PC-3 (cell line): Measurements from ENCODE around the gene EMD. TPM values are rescaled to one million over a fixed set of nuclear protein-coding genes. Genes with fewer than 3 reads are reported as not detected.
A peak's percentile ranks its signal among the peaks of the same experiment; 100 is the strongest.

Experiments used
- ATAC-seq: fragments of 200-7000 bp; cut with Tn5 transposase; 2 replicates; pipeline ENCODE4 v1.9.1; 2020; ENCODE audit warnings: mild to moderate bottlenecking, moderate library complexity
- BruUV-seq: library from RNA; stranded (reverse); fragments of 400-500 nt; replicated peaks from 2 replicates; lab custom pipeline; 2021; lab: Mats Ljungman, UMichigan
- CTCF ChIA-PET: fragments of 300-600 bp; sonication (Branson Sonifier 250); formaldehyde crosslinking; loops from one replicate; lab custom pipeline; 2022; ENCODE audit warnings: antibody characterized with exemption; lab: Charles Lee
- POLR2A ChIA-PET: fragments of 300-600 bp; sonication (Branson Sonifier 250); formaldehyde crosslinking; loops from one replicate; lab custom pipeline; 2022; ENCODE audit warnings: antibody characterized with exemption; ENCODE audit not compliant: unreplicated experiment; lab: Charles Lee
- DNase-seq: peaks from one replicate; pipeline ENCODE4 v3.0.0-alpha.2; 2015
- H2AFZ ChIP-seq: fragments of 300-600 bp; sonication (generic); 2 replicates; pipeline ENCODE4 v1.6.0; 2016; ENCODE audit warnings: antibody characterized with exemption, low read length
- H3F3A ChIP-seq: fragments of 300-600 bp; sonication (generic); one replicate; pipeline ENCODE4 v1.6.0; 2017; ENCODE audit warnings: antibody characterized with exemption, low read length, control low read depth, mild to moderate bottlenecking; ENCODE audit not compliant: unreplicated experiment
- H3K27ac ChIP-seq: fragments of 300-600 bp; sonication (generic); 2 replicates; pipeline ENCODE4 v1.5.1; 2016; ENCODE audit warnings: mild to moderate bottlenecking, low read length
- H3K27me3 ChIP-seq: fragments of 300-600 bp; sonication (generic); 2 replicates; pipeline ENCODE4 v1.6.1; 2016; ENCODE audit warnings: low read length, mixed read lengths
- H3K36me3 ChIP-seq: fragments of 300-600 bp; sonication (generic); 2 replicates; pipeline ENCODE4 v1.6.1; 2016; ENCODE audit warnings: low read depth, mixed run types, low read length, mixed read lengths
- H3K4me1 ChIP-seq: fragments of 300-600 bp; sonication (generic); 2 replicates; pipeline ENCODE4 v1.5.1; 2016; ENCODE audit warnings: low read length; ENCODE audit not compliant: insufficient read depth
- H3K4me2 ChIP-seq: fragments of 300-600 bp; sonication (generic); 2 replicates; pipeline ENCODE4 v1.6.0; 2016; ENCODE audit warnings: low read length
- H3K4me3 ChIP-seq: fragments of 300-600 bp; sonication (generic); 2 replicates; pipeline ENCODE4 v1.5.1; 2016; ENCODE audit warnings: mild to moderate bottlenecking, low read length, mixed read lengths
- H3K79me2 ChIP-seq: fragments of 300-600 bp; sonication (generic); 2 replicates; pipeline ENCODE4 v1.6.1; 2017; ENCODE audit warnings: low read length, mixed read lengths
- H3K9ac ChIP-seq: fragments of 300-600 bp; sonication (generic); 2 replicates; pipeline ENCODE4 v1.6.0; 2016; ENCODE audit warnings: mild to moderate bottlenecking, low read length
- H3K9me2 ChIP-seq: fragments of 300-600 bp; sonication (generic); replicated peaks from 2 replicates; pipeline ENCODE4 v1.6.1; 2016; ENCODE audit warnings: mixed run types, low read length, mixed read lengths
- H3K9me3 ChIP-seq: fragments of 300-600 bp; sonication (generic); 2 replicates; pipeline ENCODE4 v1.6.1; 2016; ENCODE audit warnings: low read length, mixed read lengths
- H4K20me1 ChIP-seq: fragments of 300-600 bp; sonication (generic); 2 replicates; pipeline ENCODE4 v1.6.1; 2016; ENCODE audit warnings: low read length, mixed read lengths
- CTCF ChIP-seq: fragments of 300-600 bp; sonication (generic); conservative IDR thresholded peaks from 2 replicates; pipeline ENCODE4 v1.5.1; 2017; ENCODE audit warnings: antibody characterized with exemption, low read depth, mild to moderate bottlenecking, low read length
- EZH2 ChIP-seq: fragments of 300-600 bp; sonication (generic); IDR thresholded peaks from one replicate; pipeline ENCODE4 v1.6.1; 2017; ENCODE audit warnings: antibody characterized with exemption, mild to moderate bottlenecking, low read length; ENCODE audit not compliant: unreplicated experiment
- EZH2phosphoT487 ChIP-seq: fragments of 300-600 bp; sonication (generic); IDR thresholded peaks from 2 replicates; pipeline ENCODE4 v1.6.1; 2018; ENCODE audit warnings: mild to moderate bottlenecking, antibody characterized with exemption, low read length, borderline replicate concordance
- intact Hi-C: fragments of 100-400 bp; cut with micrococcal nuclease; formaldehyde crosslinking; loops from 2 replicates; pipeline ENCODE4 v1.9.0; 2023
- total RNA-seq: library from RNA; depleted of rRNA; stranded (reverse); fragments of >200 nt; gene quantifications from 2 replicates; pipeline ENCODE4 v1.2.3, GENCODE V29; 2014

EMD gene
- total RNA-seq, 1 experiment from 2014 or later: 46.8 TPM

DNA sequence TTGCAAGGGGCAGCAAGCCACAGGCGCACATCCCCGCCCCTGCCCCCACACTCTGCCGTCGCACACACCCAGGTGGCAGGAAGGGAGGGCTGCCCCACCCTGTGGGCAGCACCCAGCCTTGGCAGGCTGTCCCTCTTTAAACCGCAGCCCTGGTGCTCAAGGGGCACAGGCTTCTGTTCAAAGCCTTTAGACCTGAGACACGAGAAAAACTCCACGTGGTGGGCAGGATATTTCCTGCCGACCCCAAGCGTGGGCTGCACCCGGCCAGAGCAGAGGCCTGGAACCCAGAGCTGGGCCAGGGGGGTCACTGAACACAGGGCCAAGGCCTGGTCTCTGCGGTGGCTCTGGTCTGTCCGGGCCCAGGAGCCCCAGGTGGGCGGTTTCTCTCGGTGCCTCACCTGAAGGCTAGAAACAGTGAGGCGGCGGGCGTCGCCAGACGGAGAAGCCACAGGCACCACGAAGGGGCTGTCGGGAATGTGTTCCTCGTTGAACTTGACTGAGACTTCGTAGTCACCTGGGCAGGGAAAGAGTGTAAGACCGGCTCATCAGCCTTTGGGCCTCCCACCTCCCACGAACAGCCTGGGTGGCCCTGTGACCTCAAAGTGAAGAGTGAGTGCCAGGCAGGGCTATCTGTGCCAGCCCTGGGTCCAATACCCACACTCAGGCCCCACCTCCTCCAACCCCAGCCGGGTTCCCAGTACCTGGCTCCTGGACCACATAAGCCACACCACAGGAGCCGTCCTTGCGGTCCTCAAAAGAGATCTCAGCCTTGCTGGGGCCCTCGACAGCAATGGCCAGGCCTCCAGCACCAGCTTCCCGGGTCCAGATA lies 27.7 kb upstream of the EMD start:
- H3K9ac ChIP-seq: no peak overlapping the region
- peaks cover 58% of the 10 kb centered on the region for H3K36me3 ChIP-seq

GRCh38 chrX:154352012-154352401 lies 27.1 kb upstream of the EMD start:
- H3K27me3 ChIP-seq: no peaks in the 10 kb centered on the region
- DNase-seq (no peak), ATAC-seq (no peak)
- H3K27ac ChIP-seq: no peak overlapping the region
- no peak overlapping the region for H2AFZ ChIP-seq
- no peak for TF ChIP-seq EZH2
- no peak for TF ChIP-seq EZH2phosphoT487
- TF ChIP-seq CTCF: no peak
- no peak overlapping the region for H3K4me2 ChIP-seq
- peaks cover 6% of the 10 kb centered on the region for H4K20me1 ChIP-seq
- H3K9me2 ChIP-seq: no peaks in the 10 kb centered on the region
- ChIA-PET POLR2A (no interaction called here), CTCF (no interaction called here)
- no peaks in the 10 kb centered on the region for H3K4me1 ChIP-seq
- peaks cover 64% of the 10 kb centered on the region for H3K36me3 ChIP-seq
- no peaks in the 10 kb centered on the region for H3K9me3 ChIP-seq
- H3K79me2 ChIP-seq: no peaks in the 10 kb centered on the region
- no TSS peak for BruUV-seq
- H3F3A ChIP-seq: peaks cover 11% of the 10 kb centered on the region
- intact Hi-C loops: no loop called here
- H3K4me3 ChIP-seq: no peak overlapping the region
- no peak overlapping the region for H3K9ac ChIP-seq

More for the DNA sequence above, 27.7 kb upstream of the EMD start:
- peaks cover 11% of the 10 kb centered on the region for H3F3A ChIP-seq
- no peak overlapping the region for H2AFZ ChIP-seq
- no peaks in the 10 kb centered on the region for H3K79me2 ChIP-seq
- H3K27me3 ChIP-seq: no peaks in the 10 kb centered on the region
- ATAC-seq (no peak), DNase-seq (no peak)
- H3K4me1 ChIP-seq: no peaks in the 10 kb centered on the region
- no peak overlapping the region for H3K4me2 ChIP-seq
- H3K9me3 ChIP-seq: no peaks in the 10 kb centered on the region
- ChIA-PET POLR2A (no interaction called here), CTCF (no interaction called here)
- no peaks in the 10 kb centered on the region for H3K9me2 ChIP-seq
- no peak overlapping the region for H3K27ac ChIP-seq
- H4K20me1 ChIP-seq: 0 out of 2 replicates have a peak, but pooled peaks cover 5% of the 10 kb centered on the region
- intact Hi-C loops: no loop called here
- H3K4me3 ChIP-seq: no peak overlapping the region
- BruUV-seq: no TSS peak
- no peak for TF ChIP-seq CTCF
- TF ChIP-seq EZH2phosphoT487: no peak
- TF ChIP-seq EZH2: no peak

GRCh38 chrX:154352466-154352865 lies 26.6 kb upstream of the EMD start:
- Histone ChIP-seq H3K4me3 (no peak overlapping the region), H3K9ac (no peak overlapping the region), H3K4me2 (no peak overlapping the region), H2AFZ (no peak overlapping the region), H3K36me3 (peaks cover 68% of the 10 kb centered on the region), H3K4me1 (no peaks in the 10 kb centered on the region), H4K20me1 (peaks cover 11% of the 10 kb centered on the region), H3K27ac (no peak overlapping the region), H3F3A (peaks cover 11% of the 10 kb centered on the region), H3K79me2 (no peaks in the 10 kb centered on the region), H3K9me3 (no peaks in the 10 kb centered on the region), H3K27me3 (no peaks in the 10 kb centered on the region), H3K9me2 (no peaks in the 10 kb centered on the region)
- ATAC-seq (no peak), DNase-seq (no peak)
- ChIA-PET CTCF (no interaction called here), POLR2A (no interaction called here)
- BruUV-seq: TSS peak; percentile 38
- intact Hi-C loops: no loop called here
- TF ChIP-seq EZH2phosphoT487 (no peak), EZH2 (no peak), CTCF (no peak)
